Measurements from ENCODE around the gene CTNND1.

DNA sequence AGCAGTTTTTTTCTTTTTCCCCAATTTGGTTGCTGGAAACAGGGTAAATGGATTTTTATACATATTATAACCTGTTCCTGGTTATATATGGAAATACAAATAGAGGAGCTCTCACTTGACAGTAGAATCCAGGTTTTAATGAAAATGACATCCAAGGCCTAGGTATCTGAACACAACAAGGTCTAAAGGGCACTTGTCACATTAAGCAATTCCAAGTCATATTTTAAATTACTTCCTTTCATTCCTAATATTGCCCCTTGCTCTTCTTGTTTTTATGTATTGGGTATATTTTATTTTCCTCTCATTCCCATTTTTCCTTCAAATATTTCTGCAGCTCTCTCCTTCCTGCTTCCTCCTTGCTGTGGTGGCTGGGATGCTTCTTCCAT, 27.1 kb downstream of the CTNND1 start:
- TF ChIP-seq POLR2A (IDR thresholded peaks at IDR 0.05; ENCODE audit: low read length) (no peak), GATA1 (IDR thresholded peaks at IDR 0.05; ENCODE audit: low read depth, low read length) (no peak)

All from erythroblast (primary cell).